ENCODE measurements around the gene FADS2. TPM values are rescaled to one million over a fixed set of nuclear protein-coding genes. Genes with fewer than 3 reads are reported as not detected.

Gene FADS2
- total and polyA plus RNA-seq, 9 of the 15 experiments (the other 6 are each of a cell fraction or from before 2014, with no cell fraction given), result 2.9 to 42.8 (median 16.2) TPM

DNA sequence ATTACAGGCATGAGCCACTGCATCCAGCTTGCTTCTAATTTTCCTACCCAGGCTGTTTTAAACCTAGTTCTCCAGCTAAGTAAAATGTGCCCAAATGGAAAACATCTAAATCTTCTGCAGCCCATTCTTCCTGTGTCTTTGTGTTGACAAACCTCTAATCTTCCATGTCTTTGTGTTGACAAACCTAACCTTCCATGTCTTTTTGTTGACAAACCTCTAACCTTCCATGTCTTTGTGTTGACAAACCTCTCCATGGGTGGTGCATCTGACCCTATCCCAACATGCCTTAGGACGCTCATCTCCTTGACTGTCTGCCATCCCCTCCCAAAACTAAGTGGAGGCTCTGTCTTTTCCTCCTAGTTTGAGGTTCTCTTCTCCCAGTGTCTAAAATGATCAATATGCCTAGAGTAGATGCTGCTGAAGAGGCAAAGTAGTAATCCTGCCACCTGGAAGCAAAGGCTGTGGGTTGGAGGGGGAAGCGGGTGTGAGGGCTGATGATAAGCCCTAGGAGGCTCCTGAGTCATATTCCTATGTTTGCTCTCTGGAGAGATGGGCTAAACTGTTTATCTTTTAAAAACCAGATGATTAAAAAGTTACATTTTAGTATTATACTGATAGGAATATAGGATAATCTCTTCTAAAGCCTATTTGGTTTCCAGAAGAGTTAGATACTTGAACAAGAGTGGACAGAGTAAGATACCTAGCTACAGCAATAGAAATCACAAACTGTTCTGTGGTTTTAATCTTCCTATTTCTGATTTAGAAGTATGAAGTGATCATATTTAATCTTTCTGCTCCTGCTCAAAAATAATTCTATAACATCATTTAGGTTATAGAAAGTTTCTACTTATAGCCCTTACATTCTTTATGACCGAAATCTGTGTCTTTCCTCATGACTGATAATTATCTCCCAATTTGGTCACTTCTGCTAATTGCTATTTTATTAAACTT, 27.5 kb upstream of the FADS2 start (continued):
- TF ChIP-seq, protein P1, sequence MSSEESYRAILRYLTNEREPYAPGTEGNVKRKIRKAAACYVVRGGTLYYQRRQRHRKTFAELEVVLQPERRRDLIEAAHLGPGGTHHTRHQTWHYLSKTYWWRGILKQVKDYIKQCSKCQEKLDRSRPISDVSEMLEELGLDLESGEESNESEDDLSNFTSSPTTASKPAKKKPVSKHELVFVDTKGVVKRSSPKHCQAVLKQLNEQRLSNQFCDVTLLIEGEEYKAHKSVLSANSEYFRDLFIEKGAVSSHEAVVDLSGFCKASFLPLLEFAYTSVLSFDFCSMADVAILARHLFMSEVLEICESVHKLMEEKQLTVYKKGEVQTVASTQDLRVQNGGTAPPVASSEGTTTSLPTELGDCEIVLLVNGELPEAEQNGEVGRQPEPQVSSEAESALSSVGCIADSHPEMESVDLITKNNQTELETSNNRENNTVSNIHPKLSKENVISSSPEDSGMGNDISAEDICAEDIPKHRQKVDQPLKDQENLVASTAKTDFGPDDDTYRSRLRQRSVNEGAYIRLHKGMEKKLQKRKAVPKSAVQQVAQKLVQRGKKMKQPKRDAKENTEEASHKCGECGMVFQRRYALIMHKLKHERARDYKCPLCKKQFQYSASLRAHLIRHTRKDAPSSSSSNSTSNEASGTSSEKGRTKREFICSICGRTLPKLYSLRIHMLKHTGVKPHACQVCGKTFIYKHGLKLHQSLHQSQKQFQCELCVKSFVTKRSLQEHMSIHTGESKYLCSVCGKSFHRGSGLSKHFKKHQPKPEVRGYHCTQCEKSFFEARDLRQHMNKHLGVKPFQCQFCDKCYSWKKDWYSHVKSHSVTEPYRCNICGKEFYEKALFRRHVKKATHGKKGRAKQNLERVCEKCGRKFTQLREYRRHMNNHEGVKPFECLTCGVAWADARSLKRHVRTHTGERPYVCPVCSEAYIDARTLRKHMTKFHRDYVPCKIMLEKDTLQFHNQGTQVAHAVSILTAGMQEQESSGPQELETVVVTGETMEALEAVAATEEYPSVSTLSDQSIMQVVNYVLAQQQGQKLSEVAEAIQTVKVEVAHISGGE (CRISPR knock-in tag; IDR thresholded peaks at IDR 0.05), result peak in 1 of 3 experiments; percentile 48; a peak in 2 of 6 replicates
- TF ChIP-seq E2F3 (CRISPR knock-in tag; IDR thresholded peaks at IDR 0.05) (no peak), SPI1 (IDR thresholded peaks at IDR 0.05; ENCODE audit: borderline replicate concordance, low read depth, low read length) (peak; percentile 50; the same call in 1 of the 2 replicates), SMAD3 (CRISPR knock-in tag; conservative IDR thresholded peaks at IDR 0.05) (no peak), MITF (IDR thresholded peaks at IDR 0.05) (no peak), GABPA (tag; conservative IDR thresholded peaks at IDR 0.05; ENCODE audit: low read depth) (no peak), HIVEP1 (CRISPR knock-in tag; IDR thresholded peaks at IDR 0.05) (no peak), MEIS2 (IDR thresholded peaks at IDR 0.05; ENCODE audit: partially characterized antibody) (peak; percentile 67), ARID3A (IDR thresholded peaks at IDR 0.05; ENCODE audit: borderline replicate concordance, low read depth, low read length) (peak; percentile 87), ZNF780A (CRISPR knock-in tag; IDR thresholded peaks at IDR 0.05) (no peak), DACH1 (IDR thresholded peaks at IDR 0.05; ENCODE audit: partially characterized antibody) (peak; percentile 10), HDAC3 (IDR thresholded peaks at IDR 0.05; ENCODE audit: borderline replicate concordance, partially characterized antibody) (peak; percentile 75), CREM (IDR thresholded peaks at IDR 0.05; ENCODE audit: low read depth) (peak; percentile 48; the same call in 1 of the 2 replicates), SMAD2 (IDR thresholded peaks at IDR 0.05; ENCODE audit: low read depth, low read length) (no peak), BHLHE40 (IDR thresholded peaks at IDR 0.05; ENCODE audit: low read length) (peak; percentile 47; the same call in 1 of the 2 replicates), IRF2 (CRISPR knock-in tag; IDR thresholded peaks at IDR 0.05) (no peak), ZNF253 (CRISPR knock-in tag; conservative IDR thresholded peaks at IDR 0.05) (no peak), ZNF57 (CRISPR knock-in tag; IDR thresholded peaks at IDR 0.05) (no peak), ZNF274 (IDR thresholded peaks at IDR 0.05; ENCODE audit: borderline replicate concordance, low read depth, low read length) (peak; percentile 43; the same call in 1 of the 2 replicates), POLR2B (IDR thresholded peaks at IDR 0.05; ENCODE audit: low read depth, partially characterized antibody) (no peak), LCOR (CRISPR knock-in tag; IDR thresholded peaks at IDR 0.05) (peak; percentile 30; the same call in 1 of the 2 replicates), ZKSCAN3 (CRISPR knock-in tag; IDR thresholded peaks at IDR 0.05) (no peak)
